NT2/D1 (cell line): ENCODE data around the gene ERICH4.

Experiments used
- SUZ12 ChIP-seq: IDR thresholded peaks from 2 replicates; pipeline ENCODE4 v1.6.1; 2011; ENCODE audit not compliant: insufficient read length, insufficient read depth; ENCODE audit errors: extremely low read depth
- YY1 ChIP-seq: IDR thresholded peaks from 2 replicates; pipeline ENCODE4 v1.6.1; 2011; ENCODE audit not compliant: insufficient read length, insufficient read depth

GRCh38 chr19:41401483-41401882 is 41.5 kb upstream of the ERICH4 start:
- no peak for TF ChIP-seq YY1
- no peak for TF ChIP-seq SUZ12
